SK-N-SH treated with all-trans-retinoic acid at 6 μM for 48 hours (cell line): ENCODE measurements around the gene DNASE1L3.

Experiments
- CREB5 ChIP-seq: fragments of 250-450 bp; sonication (Bioruptor Pico); IDR thresholded peaks from 2 replicates; pipeline ENCODE4 v1.5.1; 2020; ENCODE audit warnings: low read depth, mild to moderate bottlenecking, moderate library complexity
- CSRNP3 ChIP-seq: fragments of 250-450 bp; sonication (Bioruptor Pico); IDR thresholded peaks from 2 replicates; pipeline ENCODE4 v1.5.1; 2021; ENCODE audit warnings: mild to moderate bottlenecking, moderate library complexity
- ESRRG ChIP-seq: fragments of 250-450 bp; sonication (Bioruptor Pico); IDR thresholded peaks from 2 replicates; pipeline ENCODE4 v1.6.1; 2021; ENCODE audit warnings: mild to moderate bottlenecking
- ISL1 ChIP-seq: fragments of 250-450 bp; sonication (Bioruptor Pico); IDR thresholded peaks from 2 replicates; pipeline ENCODE4 v2.1.2; 2022; ENCODE audit warnings: mild to moderate bottlenecking, moderate library complexity
- RARB ChIP-seq: fragments of 250-450 bp; sonication (Bioruptor Pico); IDR thresholded peaks from 2 replicates; pipeline ENCODE4 v1.8.0; 2021; ENCODE audit warnings: mild to moderate bottlenecking, moderate library complexity
- TCF4 ChIP-seq: fragments of 250-450 bp; sonication (Bioruptor Pico); IDR thresholded peaks from 2 replicates; pipeline ENCODE4 v1.8.0; 2021; ENCODE audit warnings: mild to moderate bottlenecking, moderate library complexity, borderline replicate concordance
- ZFP30 ChIP-seq: fragments of 450-650 bp; formaldehyde crosslinking; IDR thresholded peaks from 2 replicates; pipeline ENCODE4 v1.5.0; 2022; ENCODE audit warnings: mild to moderate bottlenecking, moderate library complexity
- ZNF8 ChIP-seq: fragments of 450-650 bp; formaldehyde crosslinking; IDR thresholded peaks from 2 replicates; pipeline ENCODE4 v1.5.0; 2020; ENCODE audit warnings: mild to moderate bottlenecking, moderate library complexity

- TF ChIP-seq ISL1 (CRISPR knock-in tag): no peak
- TF ChIP-seq RARB: no peak
- TF ChIP-seq ZNF8 (CRISPR knock-in tag): no peak
- no peak for TF ChIP-seq CSRNP3 (CRISPR knock-in tag)
- TF ChIP-seq TCF4 (CRISPR knock-in tag): no peak
- no peak for TF ChIP-seq CREB5 (CRISPR knock-in tag)
- TF ChIP-seq ESRRG (CRISPR knock-in tag): no peak
- no peak for TF ChIP-seq ZFP30
Measured at GRCh38 chr3:58230876-58231552, 20.2 kb upstream of the DNASE1L3 start.
